GM12872 (cell line): ENCODE data around the gene PACRG.

Source experiments
- TF ChIP-seq, protein P1 (sequence below): IDR thresholded peaks from 3 replicates; pipeline ENCODE4 v1.5.1; 2011; ENCODE audit warnings: low read depth, mild to moderate bottlenecking, low read length, moderate library complexity; ENCODE audit not compliant: insufficient read depth

PACRG gene

DNA sequence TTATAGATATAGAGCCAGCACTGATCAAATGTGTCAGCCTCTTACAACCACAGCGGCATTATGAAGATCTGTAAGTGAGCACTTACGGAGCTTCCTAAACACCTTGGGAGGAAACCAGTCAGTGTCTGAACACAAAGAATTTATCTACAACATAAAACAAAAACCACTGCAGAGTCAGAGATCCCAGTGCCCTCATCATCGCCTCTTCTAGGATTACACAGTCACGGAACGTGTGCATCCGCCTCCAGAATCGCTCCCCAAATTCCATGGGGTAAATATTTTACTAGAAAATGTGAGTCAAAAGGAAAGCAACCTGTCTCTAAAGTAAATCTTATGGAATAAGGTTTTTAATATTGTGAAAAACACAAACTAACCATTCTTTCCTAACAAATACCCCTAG, 243.6 kb downstream of the PACRG start:
- TF ChIP-seq, protein P1, sequence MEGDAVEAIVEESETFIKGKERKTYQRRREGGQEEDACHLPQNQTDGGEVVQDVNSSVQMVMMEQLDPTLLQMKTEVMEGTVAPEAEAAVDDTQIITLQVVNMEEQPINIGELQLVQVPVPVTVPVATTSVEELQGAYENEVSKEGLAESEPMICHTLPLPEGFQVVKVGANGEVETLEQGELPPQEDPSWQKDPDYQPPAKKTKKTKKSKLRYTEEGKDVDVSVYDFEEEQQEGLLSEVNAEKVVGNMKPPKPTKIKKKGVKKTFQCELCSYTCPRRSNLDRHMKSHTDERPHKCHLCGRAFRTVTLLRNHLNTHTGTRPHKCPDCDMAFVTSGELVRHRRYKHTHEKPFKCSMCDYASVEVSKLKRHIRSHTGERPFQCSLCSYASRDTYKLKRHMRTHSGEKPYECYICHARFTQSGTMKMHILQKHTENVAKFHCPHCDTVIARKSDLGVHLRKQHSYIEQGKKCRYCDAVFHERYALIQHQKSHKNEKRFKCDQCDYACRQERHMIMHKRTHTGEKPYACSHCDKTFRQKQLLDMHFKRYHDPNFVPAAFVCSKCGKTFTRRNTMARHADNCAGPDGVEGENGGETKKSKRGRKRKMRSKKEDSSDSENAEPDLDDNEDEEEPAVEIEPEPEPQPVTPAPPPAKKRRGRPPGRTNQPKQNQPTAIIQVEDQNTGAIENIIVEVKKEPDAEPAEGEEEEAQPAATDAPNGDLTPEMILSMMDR = no peak

DNA sequence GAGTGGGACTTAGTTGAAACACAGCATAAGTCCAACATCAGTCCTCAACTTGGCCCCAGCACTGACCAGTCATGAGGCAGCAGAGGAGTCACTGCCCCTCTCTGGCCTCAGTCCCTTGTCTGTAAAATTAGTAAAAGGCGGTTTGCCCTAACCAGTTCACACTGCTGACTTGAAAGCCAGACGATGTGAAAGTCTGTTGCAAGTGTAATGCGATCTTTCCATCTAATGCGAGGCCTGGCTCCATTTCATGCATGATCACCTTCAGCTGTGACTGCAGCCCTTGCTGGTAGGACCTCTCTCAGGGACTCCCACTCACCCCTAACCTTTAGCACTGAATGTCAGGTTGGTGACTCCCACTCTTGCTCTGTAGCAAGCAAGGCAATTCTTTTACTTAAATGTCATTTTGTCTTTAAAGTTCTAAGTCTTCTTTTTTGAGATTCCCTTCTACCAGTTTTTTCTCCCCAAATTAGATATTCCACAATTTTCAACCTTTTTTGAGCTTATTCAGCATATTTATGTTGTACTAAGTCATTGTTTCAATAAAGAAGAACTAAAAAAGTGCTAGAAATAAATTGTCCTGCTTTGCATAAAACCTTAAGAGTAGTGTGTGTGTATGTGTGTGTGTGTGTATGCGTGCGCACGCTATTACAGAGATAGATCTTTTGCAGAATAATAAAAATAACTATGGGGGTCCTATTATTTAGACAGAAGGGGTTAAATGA, 245.5 kb downstream of the PACRG start:
- TF ChIP-seq, protein P1 = no peak

DNA sequence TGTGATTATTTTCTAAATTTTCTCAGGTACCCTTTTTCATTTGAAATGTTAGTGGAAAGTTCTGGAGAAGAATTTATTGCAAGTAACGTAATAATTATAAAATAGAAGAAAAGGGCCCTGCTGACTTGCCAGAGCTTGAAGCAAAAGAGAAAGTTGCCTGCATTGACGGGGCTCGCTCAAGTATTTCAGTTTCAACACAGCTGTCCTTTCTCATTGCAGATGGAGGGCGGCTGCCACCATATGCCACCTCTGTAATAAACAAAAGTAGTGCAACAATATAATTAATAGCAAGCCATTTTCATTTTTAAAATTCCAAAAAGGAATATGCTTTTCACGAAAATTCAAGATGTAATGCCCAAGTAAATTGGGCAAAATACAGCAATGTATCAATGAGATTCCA, 246.2 kb downstream of the PACRG start:
- TF ChIP-seq, protein P1 = no peak

DNA sequence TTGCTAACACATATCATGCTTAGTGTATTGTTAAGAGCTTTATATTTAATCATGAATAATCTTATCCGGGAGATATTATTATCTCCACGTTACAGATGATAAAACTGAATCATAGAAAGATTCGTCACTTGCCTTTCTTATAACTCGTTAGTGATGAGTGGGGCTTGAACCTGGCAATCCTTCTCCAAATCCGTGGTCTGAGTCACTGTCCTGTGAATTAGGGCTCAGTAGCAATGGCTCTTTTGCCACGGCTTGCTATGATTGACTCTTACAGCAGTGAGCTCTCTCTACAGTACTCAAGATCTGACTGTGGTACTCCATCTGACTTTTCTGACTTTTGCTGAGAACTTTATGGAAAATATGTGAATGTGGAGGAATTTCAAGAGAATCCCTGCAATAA, 246.9 kb downstream of the PACRG start:
- TF ChIP-seq, protein P1 = no peak

DNA sequence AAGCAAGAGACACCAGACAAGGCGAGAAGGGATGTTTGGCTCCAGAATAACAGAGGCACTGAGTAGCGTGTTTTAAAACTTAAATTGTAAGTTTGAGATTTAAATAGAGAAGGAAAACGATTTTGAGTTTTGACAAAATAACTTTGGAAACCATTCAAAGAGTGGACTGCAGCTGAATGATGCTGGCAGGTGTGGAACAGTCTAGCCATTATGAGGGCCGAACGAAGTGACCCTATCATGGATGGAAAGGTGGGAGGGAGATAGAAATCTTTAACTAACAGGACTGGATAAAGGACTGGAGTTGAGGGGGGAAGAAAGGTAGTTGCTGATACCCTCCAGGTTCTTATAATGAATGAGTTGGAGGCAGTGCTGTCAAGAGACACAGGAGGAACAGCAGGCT, 248.4 kb downstream of the PACRG start:
- TF ChIP-seq, protein P1 = no peak

DNA sequence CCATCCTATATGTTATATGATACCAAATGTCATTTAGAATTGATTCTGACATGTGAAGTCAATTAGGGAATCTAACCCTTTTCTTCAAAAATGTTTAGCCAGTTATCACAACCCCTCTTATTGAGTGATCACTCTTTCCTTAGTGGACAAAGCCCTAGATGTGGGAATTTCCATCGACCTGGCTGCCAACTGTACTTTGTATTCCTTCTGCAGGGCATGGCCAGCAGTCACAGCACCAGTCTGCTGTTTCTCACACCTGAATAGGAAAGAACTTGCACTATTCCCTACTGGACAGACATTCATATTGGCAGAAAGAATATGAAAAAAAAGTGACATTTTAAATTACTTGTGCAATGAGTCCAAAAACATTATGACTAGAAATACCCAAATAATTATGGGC, 271.0 kb downstream of the PACRG start:
- TF ChIP-seq, protein P1 = no peak

DNA sequence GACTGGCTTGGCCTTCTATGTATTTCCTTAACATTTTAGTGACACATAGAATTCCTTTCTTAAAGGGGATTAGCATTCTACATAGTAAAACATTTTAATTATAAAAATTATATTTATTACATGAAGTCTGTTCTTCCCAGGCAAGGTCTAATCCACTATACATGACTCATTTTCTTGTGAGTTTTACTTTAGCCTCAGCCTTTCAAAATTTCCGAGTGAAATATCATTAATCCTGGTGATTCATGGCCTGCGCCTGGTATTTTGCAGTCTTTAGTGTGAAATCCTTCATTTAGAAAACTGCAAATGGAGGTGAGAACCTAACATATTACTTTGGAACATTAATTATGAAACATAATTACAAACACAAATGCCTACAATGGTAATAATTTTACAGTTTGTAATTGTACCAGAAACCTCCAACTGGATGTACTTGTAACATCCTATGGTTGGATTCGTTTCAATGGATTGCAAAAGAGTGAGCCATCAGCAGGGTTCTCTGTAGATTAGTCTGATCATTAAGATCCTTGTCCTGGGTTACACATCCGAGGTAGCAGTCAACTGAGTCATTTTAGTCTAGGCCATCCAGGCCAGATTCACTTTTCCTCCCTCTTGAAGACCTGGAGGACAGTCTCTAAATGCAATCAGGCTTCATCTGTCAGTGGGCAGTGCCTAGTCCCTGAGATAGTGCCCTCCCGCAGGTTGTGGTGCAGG, 272.0 kb downstream of the PACRG start:
- TF ChIP-seq, protein P1 = no peak
